NCI-H1048 (cell line): ENCODE measurements around the gene CRTC2.

Experiments used
- DNase-seq: peaks from one replicate; lab custom pipeline; 2025; lab: John Stamatoyannopoulos, UW

Gene CRTC2

GRCh38 chr1:153976819-153977249 is 18.4 kb upstream of the CRTC2 start:
- no peak for DNase-seq

- no peak for DNase-seq
Observed at GRCh38 chr1:153973525-153973924, 15.1 kb upstream of the CRTC2 start.

GRCh38 chr1:153973071-153973470 is 14.7 kb upstream of the CRTC2 start:
- DNase-seq: no peak

- no peak for DNase-seq
Observed at GRCh38 chr1:153970346-153970745, 11.9 kb upstream of the CRTC2 start.

- no peak for DNase-seq
Observed at GRCh38 chr1:153968972-153969371, 10.6 kb upstream of the CRTC2 start.

GRCh38 chr1:153968408-153968807 is 10.0 kb upstream of the CRTC2 start:
- DNase-seq: no peak

- DNase-seq: no peak
Observed at GRCh38 chr1:153968000-153968363, 9.6 kb upstream of the CRTC2 start.

- DNase-seq: peak; percentile 97
Observed at GRCh38 chr1:153967107-153967999, 8.9 kb upstream of the CRTC2 start, which contains the start of gene CREB3L4. TSS of gene CREB3L4 (plus strand) at chr1:153967902. CDS start at chr1:153968526, 624 bp downstream.

GRCh38 chr1:153963850-153964331 is 5.5 kb upstream of the CRTC2 start:
- DNase-seq: peak; percentile 42

GRCh38 chr1:153963030-153963849 is 4.8 kb upstream of the CRTC2 start, which contains the start of gene SLC39A1:
TSS of gene SLC39A1 (minus strand) at chr1:153963537. CDS start at chr1:153962715, 822 bp downstream.
- peak; percentile 99 for DNase-seq

GRCh38 chr1:153962088-153963029 is 3.9 kb upstream of the CRTC2 start:
- DNase-seq: no peak

- no peak for DNase-seq
Observed at GRCh38 chr1:153961421-153961820, 3.0 kb upstream of the CRTC2 start.

GRCh38 chr1:153960206-153960605 is 1.8 kb upstream of the CRTC2 start:
- no peak for DNase-seq

GRCh38 chr1:153959454-153959853 is 1.0 kb upstream of the CRTC2 start:
- no peak for DNase-seq

- no peak for DNase-seq
Observed at GRCh38 chr1:153958961-153959260, 499 bp upstream of the CRTC2 start.

- no peak for DNase-seq
Observed at GRCh38 chr1:153957744-153958110, 685 bp downstream of the CRTC2 start.

- DNase-seq: no peak
Observed at GRCh38 chr1:153956997-153957715, 1.3 kb downstream of the CRTC2 start.

- DNase-seq: no peak
Observed at GRCh38 chr1:153954826-153955225, 3.6 kb downstream of the CRTC2 start.

- no peak for DNase-seq
Observed at GRCh38 chr1:153953859-153954365, 4.5 kb downstream of the CRTC2 start.

GRCh38 chr1:153951801-153952200 is 6.6 kb downstream of the CRTC2 start:
- DNase-seq: no peak

GRCh38 chr1:153951183-153951582 is 7.2 kb downstream of the CRTC2 start:
- DNase-seq: no peak
